Body of pancreas (tissue), 4 donors: Measurements from ENCODE around the gene NKRF.

Experiments
- CTCF ChIP-seq, 7 experiments: fragments of 450-650 bp in 4 of 7; fragments of 200-600 bp in 3 of 7; sonication (generic) in 3 of 7; IDR thresholded peaks; one replicate each; pipeline ENCODE4 v1.5.1; 2016 to 2019; ENCODE audit warnings: antibody characterized with exemption in 7 of 7
- POLR2A ChIP-seq, 3 donors: fragments of 450-650 bp; IDR thresholded peaks; one replicate each; pipeline ENCODE4 v1.6.1; 2016; ENCODE audit warnings: antibody characterized with exemption in 3 of 3, mild to moderate bottlenecking in 2 of 3

- TF ChIP-seq CTCF (IDR thresholded peaks at IDR 0.05) (no peak), POLR2A (IDR thresholded peaks at IDR 0.05) (peak; percentile 34 to 86 (median 78))
Observed at GRCh38 chrX:119606280-119607017, at the start of gene NKRF.
